HT-29 (cell line): ENCODE results near the gene USP20. TPM values are rescaled to one million over a fixed set of nuclear protein-coding genes. Genes with fewer than 3 reads are reported as not detected.

Experiments used
- DNase-seq: peaks from one replicate; pipeline ENCODE4 v3.0.0-alpha.2; 2015; ENCODE audit warnings: low spot score
- total RNA-seq: library from RNA; depleted of rRNA; stranded (reverse); fragments of >200 nt; shearing (Covaris generic); gene quantifications from 2 replicates; pipeline ENCODE4 v1.2.3, GENCODE V29; 2014

The USP20 gene
- total RNA-seq, 1 experiment from 2014 or later: 12.4 TPM

- no peak for DNase-seq
Observed at GRCh38 chr9:129854588-129855110, 19.4 kb downstream of the USP20 start.

- DNase-seq: no peak
Observed at GRCh38 chr9:129857207-129857606, 21.9 kb downstream of the USP20 start.

GRCh38 chr9:129858167-129858962 is 23.1 kb downstream of the USP20 start:
- no peak for DNase-seq

GRCh38 chr9:129860653-129861446 is 25.6 kb downstream of the USP20 start:
- DNase-seq: no peak

GRCh38 chr9:129861447-129861827 is 26.2 kb downstream of the USP20 start:
- DNase-seq: no peak

GRCh38 chr9:129863059-129863690 is 27.9 kb downstream of the USP20 start:
- DNase-seq: no peak

GRCh38 chr9:129864991-129865647 is 29.9 kb downstream of the USP20 start:
- no peak for DNase-seq

GRCh38 chr9:129865668-129866320 is 30.5 kb downstream of the USP20 start:
- DNase-seq: no peak

GRCh38 chr9:129866394-129867135 is 31.3 kb downstream of the USP20 start:
- DNase-seq: no peak

- DNase-seq: no peak
Observed at GRCh38 chr9:129867136-129868022, 32.1 kb downstream of the USP20 start.

GRCh38 chr9:129868023-129868871 is 33.0 kb downstream of the USP20 start:
- no peak for DNase-seq

GRCh38 chr9:129868872-129869486 is 33.7 kb downstream of the USP20 start:
- DNase-seq: no peak

GRCh38 chr9:129869585-129870501 is 34.6 kb downstream of the USP20 start:
- DNase-seq: no peak

- DNase-seq: no peak
Observed at GRCh38 chr9:129871046-129871445, 35.8 kb downstream of the USP20 start.

- no peak for DNase-seq
Observed at GRCh38 chr9:129873563-129874190, 38.4 kb downstream of the USP20 start.
